Glomerular visceral epithelial cell (primary cell): ENCODE data around the gene COL23A1.

ENCODE experiments used
- DNase-seq: peaks from one replicate; pipeline ENCODE4 v3.0.0-alpha.2; 2016; ENCODE audit errors: extremely low spot score

COL23A1 gene

DNA sequence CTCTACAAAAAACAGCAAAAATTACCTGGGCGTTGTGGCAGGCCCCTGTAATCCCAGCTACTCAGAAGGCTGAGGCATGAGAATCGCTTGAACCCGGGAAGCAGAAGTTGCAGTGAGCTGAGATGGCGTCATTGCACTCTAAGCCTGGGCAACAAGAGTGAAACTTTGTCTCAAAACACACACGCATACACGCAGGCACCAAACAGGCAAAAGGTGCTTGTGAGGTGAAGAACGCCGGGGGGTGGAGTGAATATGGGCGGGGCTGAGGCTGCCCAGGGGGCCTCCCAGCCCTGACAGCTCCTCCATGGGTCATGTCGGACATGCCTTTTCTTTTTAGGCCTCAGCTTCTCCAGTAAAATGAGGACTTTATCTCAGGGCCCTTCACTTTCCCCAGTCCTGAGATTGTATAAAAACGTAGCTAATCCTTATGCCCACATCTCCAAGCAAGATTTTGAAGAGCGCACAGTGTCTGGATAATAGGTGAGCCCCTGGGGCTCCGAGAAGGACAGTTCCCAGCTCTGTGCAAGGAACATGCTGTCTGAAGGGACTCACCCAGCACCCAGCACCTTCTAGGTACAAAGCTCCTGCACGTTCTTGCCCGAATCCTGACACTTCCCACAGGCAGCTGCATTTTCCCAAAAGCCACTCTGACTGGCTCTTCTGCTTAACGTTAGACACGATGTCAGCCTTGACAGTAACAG, 168.3 kb downstream of the COL23A1 start:
- DNase-seq, result no peak

DNA sequence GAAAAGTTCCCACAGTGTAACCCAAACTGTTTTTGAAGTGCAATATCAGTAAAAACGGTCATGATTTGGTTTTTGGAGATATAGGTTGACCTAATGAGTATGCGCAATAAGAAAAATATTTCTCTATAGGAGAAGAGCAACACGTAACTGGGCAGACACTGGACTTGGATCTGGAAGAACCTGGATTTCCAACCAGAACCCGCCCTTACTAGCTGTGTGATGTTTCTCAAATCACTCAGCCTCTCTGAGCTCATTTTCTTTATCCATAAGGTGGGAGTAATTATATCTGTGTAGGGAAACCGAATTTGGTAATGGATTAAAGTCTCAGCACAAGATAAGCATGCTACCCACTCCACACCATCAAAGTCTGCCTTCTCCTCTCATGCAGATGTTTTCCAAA, 169.1 kb downstream of the COL23A1 start:
- no peak for DNase-seq

DNA sequence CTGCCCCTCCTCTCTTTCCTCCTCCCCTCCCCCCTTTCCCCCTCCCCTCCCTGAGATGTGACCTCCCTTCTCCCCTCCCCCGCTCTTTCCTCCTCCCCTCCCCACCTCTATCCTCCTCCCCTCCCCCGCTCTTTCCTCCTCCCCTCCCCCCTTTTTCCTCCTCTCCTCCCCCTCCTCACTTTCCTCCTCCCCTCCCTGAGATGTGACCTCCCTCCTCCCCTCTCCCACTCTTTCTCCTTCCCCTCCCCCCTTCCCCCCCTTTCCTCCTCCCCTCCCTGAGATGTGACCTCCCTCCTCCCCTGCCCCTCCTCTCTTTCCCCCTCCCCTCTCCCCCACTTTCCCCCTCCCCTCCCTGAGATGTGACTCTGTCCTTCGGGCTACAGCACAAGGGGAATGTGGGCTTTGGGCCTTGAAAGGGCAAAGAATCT, 169.8 kb downstream of the COL23A1 start:
- no peak for DNase-seq

DNA sequence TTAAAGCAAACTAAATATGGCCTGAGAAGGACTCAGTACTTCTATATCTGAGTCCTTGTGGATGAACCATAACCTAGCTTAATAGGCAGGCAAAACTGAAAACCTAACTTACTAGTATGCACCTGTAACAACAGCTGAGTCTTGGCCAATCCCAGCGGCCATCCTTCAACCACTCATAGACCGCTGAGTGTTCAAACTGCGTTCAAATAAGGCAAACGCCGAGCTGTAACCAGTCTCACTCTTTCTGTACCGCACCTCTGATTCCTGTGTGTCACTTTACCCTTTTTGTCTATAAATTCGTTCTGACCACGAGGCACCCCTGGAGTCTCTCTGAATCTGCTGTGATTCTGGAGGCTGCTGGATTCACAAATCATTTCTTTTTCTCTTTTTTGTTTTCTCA, 170.5 kb downstream of the COL23A1 start:
- no peak for DNase-seq

DNA sequence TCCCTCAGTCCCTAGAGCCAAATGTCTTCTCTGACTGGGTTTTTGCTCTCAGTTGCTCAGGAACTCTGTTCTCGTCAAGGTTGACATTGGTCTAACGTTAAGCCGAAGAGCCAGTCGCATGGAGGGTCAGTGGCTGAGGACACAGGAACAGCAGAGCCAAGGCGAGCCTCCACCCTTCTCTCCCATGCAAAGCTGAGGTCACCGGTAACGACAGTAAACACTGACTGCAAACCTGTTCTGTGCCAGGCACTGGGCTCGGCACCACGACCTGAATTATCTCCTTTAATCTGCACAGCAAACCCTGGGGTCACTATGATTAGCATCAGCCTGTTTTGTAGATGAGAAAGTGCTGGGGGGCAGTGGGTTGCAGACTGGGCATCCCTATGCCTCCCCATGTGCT, 171.0 kb downstream of the COL23A1 start:
- DNase-seq, result no peak

DNA sequence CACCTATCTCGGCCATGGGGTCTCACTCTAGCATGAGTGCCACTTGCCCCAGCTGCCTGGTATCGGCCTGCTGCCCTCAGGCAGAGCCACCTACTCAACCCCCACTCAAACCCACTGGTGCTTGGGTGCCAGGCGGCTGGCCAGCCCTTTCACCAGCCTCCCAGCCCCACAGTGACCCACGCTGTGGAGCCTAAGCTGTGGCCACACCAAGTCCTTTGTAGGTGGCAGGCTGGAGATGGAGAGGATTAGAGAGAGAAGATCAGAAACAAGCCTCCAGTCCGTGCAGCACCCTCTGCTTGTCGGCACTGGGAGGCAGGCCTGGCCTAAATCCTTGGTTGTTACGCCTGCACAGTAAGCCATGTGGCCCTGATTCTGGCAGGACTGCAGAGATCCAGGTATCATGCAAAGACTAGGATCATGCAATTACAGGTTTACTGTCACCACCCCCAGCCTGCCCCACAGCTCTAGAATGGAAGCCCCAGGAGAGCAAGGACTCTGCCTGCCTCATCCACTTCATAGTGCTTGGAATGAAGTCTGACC, 171.7 kb downstream of the COL23A1 start:
- no peak for DNase-seq

DNA sequence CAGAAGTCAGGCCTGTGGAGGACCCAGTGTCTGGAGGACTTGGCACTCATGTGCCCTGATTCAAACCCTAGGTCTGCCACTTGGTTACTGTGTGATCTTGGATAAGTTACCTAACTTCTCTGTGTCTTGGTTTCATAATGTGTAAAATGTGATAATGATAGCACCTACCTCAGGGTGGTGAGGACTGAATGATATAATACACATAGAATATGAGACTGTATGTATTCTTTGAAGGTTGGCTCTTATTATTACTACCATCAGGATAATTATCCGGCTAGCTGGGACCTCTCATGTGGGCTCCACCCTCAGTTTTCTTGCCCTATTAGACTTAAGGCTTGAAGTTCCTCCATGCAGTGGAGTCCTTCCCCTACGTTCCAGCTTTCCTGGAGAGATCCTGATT, 172.2 kb downstream of the COL23A1 start:
- no peak for DNase-seq

DNA sequence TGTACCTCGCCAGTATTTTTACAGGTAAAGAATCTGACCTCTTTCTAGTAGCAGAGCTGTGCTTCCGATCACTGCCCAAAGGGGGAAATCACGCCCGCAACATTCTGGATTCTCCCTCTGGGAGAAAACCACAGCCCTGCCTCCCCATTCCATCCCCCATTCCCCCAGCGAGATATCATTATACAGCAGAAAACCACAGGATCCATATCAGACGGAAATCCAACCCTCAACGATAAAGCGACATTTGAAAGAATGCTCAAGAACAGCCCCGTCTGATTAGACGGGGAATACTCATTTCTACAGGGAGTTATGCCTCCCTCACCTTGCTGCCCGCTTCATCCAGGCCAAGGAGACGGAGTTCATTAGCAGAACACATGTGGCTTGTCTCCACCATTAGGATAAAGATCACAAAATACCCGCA, 172.8 kb downstream of the COL23A1 start:
- DNase-seq, result no peak

DNA sequence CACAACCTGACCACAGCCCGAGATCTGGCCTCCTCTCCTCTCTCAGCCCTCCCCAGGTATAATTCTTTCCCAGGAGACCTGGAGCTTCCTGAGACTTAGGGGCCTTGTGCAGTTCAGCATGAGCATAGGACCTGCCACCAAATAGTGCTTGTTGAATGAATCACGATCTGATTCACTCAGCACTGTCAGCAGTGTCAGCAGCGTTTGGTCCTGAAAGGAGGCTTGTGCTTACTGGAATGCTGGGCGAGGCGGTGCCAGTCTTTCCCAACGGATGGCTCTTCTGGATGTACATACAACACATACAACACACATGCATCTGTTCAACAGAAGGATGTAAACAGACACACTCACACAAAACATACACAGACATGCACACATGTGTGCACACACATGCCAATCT, 173.3 kb downstream of the COL23A1 start:
- DNase-seq, result no peak

DNA sequence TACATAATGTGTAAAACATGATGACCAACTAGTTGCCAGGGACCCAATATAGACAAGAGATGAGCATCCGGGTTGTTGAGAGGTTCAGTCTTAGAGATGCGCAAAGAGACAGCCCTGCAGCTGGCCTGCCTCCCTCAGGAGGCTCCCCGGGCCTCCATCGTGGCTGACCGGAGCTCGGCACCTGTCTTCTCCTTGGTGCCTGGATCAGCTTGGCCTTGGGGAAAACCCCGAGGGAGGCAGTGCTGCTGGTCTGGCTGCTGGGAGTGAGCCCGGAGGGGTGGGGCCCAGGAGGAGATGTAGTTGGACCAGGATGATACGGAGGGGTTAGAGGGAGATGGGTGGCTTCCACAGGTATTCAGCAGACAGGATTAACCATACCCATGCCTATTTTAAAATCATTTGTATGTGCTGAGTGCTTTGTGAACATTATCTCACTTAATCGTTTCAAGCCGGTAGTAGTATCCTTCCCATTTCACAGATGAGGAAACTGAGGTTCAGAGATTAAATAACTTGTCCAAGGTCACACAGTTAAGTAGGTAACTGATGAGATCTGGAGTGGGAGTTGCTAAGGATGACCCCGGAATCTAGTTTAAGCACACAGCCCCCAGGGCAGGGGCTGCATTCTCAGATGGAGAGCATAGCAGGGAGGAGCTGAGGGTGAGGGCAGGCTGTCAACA, 173.8 kb downstream of the COL23A1 start:
- no peak for DNase-seq

DNA sequence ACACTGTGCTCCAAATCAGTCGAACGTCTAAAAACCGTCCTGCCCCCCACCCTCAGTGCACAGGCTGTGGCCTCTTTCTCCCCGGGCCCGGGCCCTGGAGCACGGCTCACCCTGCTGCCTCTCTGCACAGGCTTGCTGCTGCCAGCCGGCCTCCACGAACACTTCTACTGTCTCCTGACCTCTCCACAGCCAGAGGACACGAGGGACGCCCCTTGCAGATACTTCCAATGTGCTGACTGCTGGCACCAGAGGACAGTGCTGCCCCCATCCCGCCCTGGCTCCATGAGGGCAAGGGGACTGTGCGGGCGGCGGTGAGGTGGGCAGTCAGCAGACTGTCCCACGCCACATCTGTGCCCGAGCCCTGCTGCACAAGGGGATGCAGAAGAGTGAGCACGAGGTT, 174.8 kb downstream of the COL23A1 start:
- DNase-seq, result no peak

DNA sequence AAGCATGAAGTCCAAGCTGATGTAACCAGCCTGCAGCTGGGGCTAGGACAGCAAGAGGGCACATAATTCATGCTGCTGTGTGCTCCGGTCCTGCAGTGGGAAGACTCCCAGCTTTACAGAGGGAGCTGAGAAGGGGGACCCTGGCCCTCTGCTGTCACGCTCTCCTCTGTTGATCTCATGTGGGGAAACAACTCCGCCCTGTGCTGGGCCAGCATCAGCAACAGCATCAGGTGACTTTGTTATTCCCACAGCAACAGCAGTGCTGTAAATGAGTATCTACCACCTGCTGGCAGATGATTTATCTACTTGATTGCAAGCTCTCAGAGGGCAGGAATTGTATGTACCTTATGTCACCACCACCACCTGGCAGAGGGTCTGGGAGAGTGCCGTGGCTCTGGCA, 176.2 kb downstream of the COL23A1 start:
- DNase-seq, result no peak

DNA sequence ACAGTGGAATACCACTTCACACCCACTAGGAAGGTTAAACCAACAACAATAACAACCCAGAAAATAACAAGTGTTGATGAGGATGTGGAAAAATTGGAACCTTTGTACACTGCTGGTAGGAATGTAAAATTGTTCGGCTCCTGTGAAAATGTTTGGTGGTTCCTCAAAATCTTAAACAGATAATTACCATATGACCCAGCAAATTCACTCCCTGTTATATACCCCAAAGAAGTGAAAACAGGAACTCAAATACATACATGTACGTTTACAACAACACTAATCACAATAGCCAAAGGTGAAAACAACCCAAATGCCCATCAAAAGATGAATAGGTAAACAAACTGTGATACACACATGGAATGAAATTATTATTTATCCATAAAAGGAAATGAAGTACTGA, 179.1 kb downstream of the COL23A1 start:
- DNase-seq, result no peak

DNA sequence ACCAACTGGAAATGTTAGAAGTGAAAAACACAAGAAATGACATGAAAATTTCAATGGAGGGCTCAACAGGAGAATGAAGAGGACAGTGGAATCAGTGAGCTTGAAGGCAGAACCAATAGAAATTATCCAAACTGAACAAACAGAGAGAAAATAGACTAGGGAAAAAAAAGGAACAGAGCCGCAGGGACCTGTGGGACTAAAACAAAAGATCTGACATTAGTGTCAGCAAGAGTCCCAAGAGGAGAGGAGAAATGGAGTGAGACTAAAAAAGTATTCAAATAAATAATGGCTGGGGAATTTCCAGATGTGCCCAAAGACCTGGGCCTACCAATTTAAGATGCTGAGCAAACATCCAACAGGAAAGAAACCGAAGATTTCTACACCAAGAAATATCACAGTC, 182.5 kb downstream of the COL23A1 start:
- DNase-seq, result no peak

DNA sequence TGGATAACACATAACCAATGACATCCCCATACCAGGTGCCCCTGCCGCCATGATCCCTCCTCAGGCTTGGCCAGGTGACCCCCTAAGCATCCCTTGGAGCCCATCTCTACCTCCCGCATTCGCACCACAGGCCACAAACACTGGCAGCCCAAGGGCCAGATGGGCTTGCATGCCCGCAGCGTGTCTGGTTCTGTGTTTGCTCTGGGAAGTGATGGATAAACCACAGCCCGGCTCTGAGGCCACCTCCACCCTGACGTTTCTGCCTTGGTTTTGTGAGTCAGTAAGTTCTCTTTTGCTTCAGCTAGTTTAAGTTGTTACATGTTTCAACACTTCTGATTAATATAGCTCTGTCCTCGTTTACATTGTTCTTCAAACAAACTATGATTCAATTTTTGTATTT, 185.2 kb downstream of the COL23A1 start:
- DNase-seq, result no peak

DNA sequence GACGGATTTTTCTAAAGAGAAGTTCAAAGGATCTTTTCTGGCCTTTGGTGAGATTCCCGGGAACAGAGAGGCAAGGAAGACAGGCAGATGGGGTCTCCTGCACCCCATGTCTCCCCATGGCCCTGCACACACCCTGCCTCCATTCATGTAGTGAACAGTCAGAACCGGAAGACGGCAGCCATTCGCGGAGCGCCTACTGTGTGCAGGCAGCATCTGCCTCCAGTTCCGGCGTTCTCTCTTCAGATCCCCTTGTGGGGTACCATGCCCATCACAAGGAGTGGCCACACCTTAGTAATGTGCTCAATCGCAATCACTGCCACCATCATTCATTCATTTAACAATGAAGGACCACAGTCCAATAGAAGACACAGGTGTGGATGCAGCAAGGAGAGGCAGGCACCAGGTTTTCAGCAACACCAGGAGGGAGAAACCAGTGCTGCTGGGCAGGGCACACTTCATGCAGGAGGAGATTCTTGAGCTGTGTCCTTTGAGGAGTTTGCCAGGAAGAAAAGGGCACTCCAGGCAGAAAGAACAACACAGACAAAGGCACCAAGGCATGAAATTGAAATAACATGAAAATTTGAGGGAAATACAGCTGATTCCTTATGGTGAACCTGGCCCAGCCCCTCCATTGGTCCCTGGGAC, 186.1 kb downstream of the COL23A1 start:
- DNase-seq, result no peak

DNA sequence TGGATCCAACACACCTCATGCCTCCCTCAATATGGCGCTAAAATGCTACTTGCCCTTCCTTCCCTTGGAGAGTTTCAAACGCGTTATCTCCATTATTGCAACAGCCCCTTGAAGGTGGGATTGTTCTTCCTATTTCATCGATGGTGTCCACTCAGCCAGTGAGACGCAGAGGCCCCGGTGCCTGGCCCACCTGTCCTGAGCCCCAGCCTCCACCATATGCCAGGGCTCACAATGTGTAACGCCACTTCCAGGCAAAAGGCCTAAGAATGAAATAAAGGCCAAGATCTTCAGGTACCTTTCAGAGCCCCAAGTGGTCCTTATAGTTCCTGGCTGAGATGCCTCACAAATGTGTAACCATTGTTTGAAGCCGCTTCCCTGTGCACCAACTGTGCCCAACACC, 186.8 kb downstream of the COL23A1 start:
- no peak for DNase-seq

DNA sequence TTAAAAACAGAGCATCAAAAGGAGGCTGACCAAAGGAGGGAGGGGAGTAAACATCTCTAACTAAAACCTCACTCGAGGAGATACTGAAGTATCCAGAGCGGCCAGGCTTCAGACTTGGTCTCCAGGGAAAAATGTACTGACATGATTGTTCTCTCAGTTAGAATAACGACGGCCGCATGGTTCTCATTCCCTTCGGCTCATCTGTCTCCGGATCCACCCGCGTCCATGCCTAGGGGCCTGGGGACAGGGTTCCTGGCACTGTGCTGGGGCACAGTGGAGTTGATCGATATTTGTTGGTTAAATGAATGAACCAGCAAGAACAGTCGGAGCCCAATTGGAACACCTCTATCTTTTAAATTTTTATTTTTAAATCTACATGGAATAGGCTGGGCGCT, 190.5 kb downstream of the COL23A1 start:
- DNase-seq, result no peak

DNA sequence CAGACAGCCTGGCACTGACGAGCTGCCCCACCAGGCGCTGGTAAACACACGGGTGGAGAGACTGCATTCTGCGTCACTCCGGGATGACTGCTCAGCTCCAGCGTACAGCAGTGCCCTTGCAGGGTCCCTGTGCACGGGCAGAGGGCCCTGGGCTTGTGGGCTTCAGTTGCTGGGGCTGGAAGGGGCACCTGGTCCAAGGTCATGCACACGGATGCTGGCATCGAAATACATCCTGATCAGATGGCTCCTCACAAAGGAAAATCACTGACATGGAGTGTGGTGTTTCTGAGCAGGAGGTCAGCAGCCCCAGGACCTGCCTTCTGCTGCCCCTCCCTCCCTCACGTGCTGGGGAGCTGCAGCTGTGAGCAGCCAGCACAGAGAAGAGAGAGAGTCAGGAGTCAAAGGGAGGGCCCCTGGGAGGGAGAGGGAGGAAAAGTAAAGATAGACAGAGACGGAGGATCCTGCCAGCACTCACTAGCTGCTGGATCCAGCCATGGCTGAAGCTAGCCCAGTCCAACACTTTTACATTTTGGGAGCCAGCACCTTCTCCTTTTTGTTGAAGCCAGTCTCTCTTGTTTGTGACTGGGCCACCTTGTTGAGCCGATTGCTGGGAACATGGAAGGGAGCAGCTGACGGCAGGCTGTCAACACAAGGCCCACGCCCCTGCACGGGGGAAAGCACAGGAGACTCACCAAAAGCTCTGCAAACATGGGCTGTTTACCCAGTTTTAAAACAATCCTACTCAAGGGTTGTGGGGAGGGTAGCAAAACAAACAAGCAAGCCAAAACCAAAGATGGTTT, 191.1 kb downstream of the COL23A1 start:
- no peak for DNase-seq

DNA sequence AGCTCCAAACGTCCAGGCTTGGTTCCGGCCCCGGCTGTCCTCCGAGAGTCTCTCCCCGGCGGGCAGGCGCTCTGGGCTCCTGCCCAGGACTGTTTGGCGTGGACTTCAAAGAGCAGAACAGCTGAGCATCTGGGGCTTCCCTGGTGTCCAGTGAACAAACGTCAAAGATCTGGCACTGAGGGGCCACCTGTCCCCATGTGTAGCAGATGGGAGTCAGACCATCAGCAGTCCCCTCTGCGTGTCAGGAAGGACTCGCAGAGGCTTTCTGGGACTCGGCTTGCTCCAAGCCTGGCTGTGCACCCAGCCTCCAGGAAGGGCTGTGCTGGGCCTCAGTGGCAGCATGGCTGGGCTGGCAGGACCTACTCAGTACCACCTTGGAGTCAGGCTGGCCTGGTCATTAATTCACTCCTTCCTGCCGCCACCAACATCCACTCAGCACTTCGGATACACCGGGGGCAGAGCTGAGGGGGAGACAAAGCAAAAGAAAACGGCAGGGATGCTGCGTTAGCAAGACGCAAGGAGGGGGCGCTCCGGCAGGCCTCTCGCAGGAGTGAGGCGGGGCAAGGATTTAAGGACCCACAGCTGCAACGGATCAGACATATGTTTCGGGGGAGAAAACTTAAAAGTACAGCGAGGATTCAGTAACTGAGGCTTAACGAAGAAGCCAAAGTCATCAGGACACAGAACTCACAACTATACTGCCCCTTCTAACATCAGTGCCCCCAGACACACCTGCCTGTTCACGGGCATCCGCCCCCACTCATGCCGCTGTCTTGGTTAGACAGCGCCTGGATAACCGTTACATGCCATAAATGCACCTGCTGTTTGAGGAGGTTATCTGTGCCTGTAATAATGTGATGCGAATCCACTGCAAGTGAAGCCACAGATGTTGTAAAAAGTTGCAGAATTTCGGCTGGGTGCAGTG, 193.1 kb downstream of the COL23A1 start:
- DNase-seq, result no peak

DNA sequence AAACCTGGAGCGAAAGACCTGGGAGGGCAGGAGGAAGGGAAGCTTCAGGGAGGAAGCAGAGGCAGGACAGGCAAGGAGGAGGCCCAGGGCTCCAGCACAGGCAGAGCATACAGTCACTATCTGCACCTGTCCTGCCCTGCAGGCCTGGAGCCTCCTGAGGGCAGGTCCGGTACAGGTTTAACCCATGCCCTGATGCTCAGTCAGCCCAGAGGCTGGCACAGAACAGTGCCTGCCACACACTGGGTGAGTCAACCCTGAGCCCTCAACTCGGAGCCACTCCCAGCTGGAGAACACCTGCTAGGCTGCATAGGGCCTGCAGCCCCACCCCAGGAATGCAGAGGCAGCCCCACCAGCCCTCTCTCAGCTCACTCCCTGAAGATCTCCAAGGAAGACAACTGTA, 196.1 kb downstream of the COL23A1 start:
- no peak for DNase-seq
